Measurements from ENCODE around the gene C1orf53. TPM values are rescaled to one million over a fixed set of nuclear protein-coding genes. Genes with fewer than 3 reads are reported as not detected.
"Not testable (repeated sequence)": the region's sequence is repeated elsewhere in the genome, so short reads cannot be mapped to it uniquely, and the experiment has no call there.

C1orf53 gene
- total and polyA plus RNA-seq, 2 donors from 2014 or later, result 8.4 to 8.9 TPM

DNA sequence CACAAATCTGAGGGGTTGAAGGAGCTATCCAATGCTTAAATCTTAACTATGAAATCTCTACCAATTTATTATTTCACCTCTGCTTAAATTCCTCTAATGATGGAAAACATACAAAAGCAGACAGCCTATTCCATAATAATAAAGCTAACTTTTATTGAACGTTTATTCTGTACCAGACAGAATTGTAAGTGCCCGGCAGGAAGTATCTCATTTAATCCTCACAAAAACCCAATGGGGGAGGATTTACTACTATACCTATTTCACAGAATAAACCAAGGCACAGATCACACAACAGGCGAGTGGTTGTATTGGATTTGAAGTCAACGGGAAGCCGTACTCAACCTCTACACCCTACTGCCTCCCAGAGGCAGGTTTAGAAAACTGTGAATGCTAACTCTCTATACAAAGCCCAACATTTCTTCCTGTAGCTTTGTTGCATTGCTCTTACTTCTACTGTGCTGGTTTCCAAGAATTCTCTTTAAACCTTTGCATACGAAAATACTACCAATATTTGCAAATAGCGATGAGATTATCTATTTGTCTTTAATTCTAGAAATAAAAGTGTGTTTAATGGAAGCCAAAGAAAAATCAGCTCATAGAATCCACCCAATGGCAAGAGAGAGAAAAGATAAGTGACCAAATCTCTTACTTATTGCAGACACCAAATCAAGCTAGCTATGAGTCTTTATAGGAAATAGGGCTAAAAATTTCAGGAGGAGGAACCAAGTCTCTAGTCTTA, 33.5 kb upstream of the C1orf53 start:
- intact Hi-C loops (cut with DNase I), result no loop called here
- Histone ChIP-seq H3K36me3 (ENCODE audit: control insufficient read depth in 2 of 3, insufficient read depth in 3 of 3, low read length in 3 of 3) (no peaks in the 10 kb centered on the region), H3K27ac (ENCODE audit: low read depth in 2 of 2, low read length in 2 of 2) (no peak overlapping the region), H3K4me1 (ENCODE audit: control insufficient read depth in 2 of 3, insufficient read depth in 2 of 3, low read depth in 1 of 3, low read length in 3 of 3) (no peaks in the 10 kb centered on the region), H3K9ac (ENCODE audit: low read length in 3 of 3) (no peak overlapping the region), H3K4me3 (ENCODE audit: low read length in 3 of 3) (no peak overlapping the region), H3K9me3 (ENCODE audit: control insufficient read depth in 2 of 3, insufficient read depth in 1 of 3, low read length in 3 of 3) (no peaks in the 10 kb centered on the region), H3K27me3 (ENCODE audit: control insufficient read depth, insufficient read depth, low read length) (no peaks in the 10 kb centered on the region)
- peak; percentile 82 for FAIRE-seq
- TF ChIP-seq, protein P1, sequence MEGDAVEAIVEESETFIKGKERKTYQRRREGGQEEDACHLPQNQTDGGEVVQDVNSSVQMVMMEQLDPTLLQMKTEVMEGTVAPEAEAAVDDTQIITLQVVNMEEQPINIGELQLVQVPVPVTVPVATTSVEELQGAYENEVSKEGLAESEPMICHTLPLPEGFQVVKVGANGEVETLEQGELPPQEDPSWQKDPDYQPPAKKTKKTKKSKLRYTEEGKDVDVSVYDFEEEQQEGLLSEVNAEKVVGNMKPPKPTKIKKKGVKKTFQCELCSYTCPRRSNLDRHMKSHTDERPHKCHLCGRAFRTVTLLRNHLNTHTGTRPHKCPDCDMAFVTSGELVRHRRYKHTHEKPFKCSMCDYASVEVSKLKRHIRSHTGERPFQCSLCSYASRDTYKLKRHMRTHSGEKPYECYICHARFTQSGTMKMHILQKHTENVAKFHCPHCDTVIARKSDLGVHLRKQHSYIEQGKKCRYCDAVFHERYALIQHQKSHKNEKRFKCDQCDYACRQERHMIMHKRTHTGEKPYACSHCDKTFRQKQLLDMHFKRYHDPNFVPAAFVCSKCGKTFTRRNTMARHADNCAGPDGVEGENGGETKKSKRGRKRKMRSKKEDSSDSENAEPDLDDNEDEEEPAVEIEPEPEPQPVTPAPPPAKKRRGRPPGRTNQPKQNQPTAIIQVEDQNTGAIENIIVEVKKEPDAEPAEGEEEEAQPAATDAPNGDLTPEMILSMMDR (IDR thresholded peaks at IDR 0.05; ENCODE audit: borderline replicate concordance, extremely low read depth, insufficient read depth), result peak; percentile 60
- DNase-seq, result peak in 3 of 5 donors; percentile 13 to 63 (median 36)

DNA sequence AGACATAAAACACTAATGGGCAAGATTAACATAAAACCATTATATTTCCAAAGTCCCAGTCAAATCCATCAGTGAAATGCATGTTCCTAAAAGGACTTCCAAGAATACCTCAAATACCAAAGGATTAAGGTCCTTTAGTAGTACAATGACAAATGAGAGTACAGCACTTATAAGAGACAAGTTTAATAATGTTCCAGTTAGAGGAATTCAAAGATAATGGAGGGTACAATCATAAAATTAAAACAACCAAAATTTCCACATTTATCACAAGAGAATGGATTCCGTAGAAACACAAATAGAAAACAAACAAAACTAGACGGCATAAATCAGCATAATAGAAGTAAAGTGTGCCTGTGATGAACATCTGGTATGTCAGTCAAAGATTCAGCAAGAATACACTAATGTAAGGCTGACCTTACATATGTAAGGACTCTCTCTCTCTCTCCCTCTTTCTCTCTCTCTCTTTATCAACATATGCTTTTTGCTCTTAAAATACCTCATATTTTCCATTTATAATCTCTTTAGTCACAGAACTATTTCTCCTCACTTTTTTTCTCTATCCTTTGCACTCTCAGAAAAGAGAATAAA, 32.8 kb upstream of the C1orf53 start:
- Histone ChIP-seq H3K9ac (ENCODE audit: low read length in 3 of 3) (no peak overlapping the region), H3K4me3 (ENCODE audit: low read length in 3 of 3) (no peak overlapping the region), H3K27me3 (ENCODE audit: control insufficient read depth, insufficient read depth, low read length) (no peaks in the 10 kb centered on the region), H3K4me1 (ENCODE audit: control insufficient read depth in 2 of 3, insufficient read depth in 2 of 3, low read depth in 1 of 3, low read length in 3 of 3) (no peaks in the 10 kb centered on the region), H3K36me3 (ENCODE audit: control insufficient read depth in 2 of 3, insufficient read depth in 3 of 3, low read length in 3 of 3) (no peaks in the 10 kb centered on the region), H3K27ac (ENCODE audit: low read depth in 2 of 2, low read length in 2 of 2) (no peak overlapping the region), H3K9me3 (ENCODE audit: control insufficient read depth in 2 of 3, insufficient read depth in 1 of 3, low read length in 3 of 3) (no peaks in the 10 kb centered on the region)
- TF ChIP-seq, protein P1 (IDR thresholded peaks at IDR 0.05; ENCODE audit: borderline replicate concordance, extremely low read depth, insufficient read depth), result no peak
- no peak for FAIRE-seq
- intact Hi-C loops (cut with DNase I), result loop anchor here (5.0 kb wide), 1 partner anchor 252 kb away; no protein-coding TSS in a partner anchor
- no peak for DNase-seq

DNA sequence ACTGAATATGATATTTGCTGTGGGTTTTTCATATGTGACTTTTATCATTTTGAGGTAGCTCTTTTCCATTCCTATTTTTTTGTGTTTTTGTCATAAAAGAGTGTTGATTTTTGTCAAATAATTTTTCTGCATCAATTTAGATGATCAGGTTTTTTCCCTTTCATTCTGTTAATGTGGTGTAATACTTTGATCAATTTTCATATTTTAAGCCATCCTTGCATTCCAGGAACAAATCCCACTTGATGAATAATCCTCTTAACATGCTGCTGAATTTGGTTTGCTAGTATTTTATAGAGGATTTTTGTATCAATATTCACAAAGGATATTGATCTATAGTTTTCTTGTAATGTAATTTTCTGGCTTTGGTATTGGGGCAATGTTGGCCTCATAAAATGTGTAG, 25.5 kb upstream of the C1orf53 start:
- no peaks in the 10 kb centered on the region for H3K27me3 ChIP-seq (ENCODE audit: control insufficient read depth, insufficient read depth, low read length)
- H3K4me1 ChIP-seq (ENCODE audit: control insufficient read depth in 2 of 3, insufficient read depth in 2 of 3, low read depth in 1 of 3, low read length in 3 of 3), result no peaks in the 10 kb centered on the region
- H3K9ac ChIP-seq (ENCODE audit: low read length in 3 of 3), result no peak overlapping the region
- no peaks in the 10 kb centered on the region for H3K9me3 ChIP-seq (ENCODE audit: control insufficient read depth in 2 of 3, insufficient read depth in 1 of 3, low read length in 3 of 3)
- no peak overlapping the region for H3K27ac ChIP-seq (ENCODE audit: low read depth in 2 of 2, low read length in 2 of 2)
- DNase-seq (no peak), FAIRE-seq (no peak)
- TF ChIP-seq, protein P1 (IDR thresholded peaks at IDR 0.05; ENCODE audit: borderline replicate concordance, extremely low read depth, insufficient read depth), result no peak
- intact Hi-C loops (cut with DNase I), result no loop called here
- no peaks in the 10 kb centered on the region for H3K36me3 ChIP-seq (ENCODE audit: control insufficient read depth in 2 of 3, insufficient read depth in 3 of 3, low read length in 3 of 3)
- H3K4me3 ChIP-seq (ENCODE audit: low read length in 3 of 3), result no peak overlapping the region

DNA sequence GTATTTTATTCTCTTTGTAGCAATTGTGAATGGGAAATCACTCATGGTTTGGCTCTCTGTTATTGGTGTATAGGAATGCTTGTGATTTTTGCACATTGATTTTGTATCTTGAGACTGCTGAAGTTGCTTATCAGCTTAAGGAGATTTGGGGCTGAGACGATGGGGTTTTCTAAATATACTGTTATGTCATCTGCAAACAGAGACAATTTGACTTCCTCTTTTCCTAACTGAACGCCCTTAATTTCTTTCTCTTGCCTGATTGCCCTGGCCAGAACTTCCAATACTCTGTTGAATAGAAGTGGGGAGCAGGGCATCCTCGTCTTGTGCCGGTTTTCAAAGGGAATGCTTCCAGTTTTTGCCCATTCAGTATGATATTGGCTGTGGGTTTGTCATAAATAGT, 22.0 kb upstream of the C1orf53 start:
- H3K27me3 ChIP-seq (ENCODE audit: control insufficient read depth, insufficient read depth, low read length); H3K36me3 ChIP-seq (ENCODE audit: control insufficient read depth in 2 of 3, insufficient read depth in 3 of 3, low read length in 3 of 3); H3K4me1 ChIP-seq (ENCODE audit: control insufficient read depth in 2 of 3, insufficient read depth in 2 of 3, low read depth in 1 of 3, low read length in 3 of 3); intact Hi-C loops (cut with DNase I); FAIRE-seq; H3K9me3 ChIP-seq (ENCODE audit: control insufficient read depth in 2 of 3, insufficient read depth in 1 of 3, low read length in 3 of 3); H3K4me3 ChIP-seq (ENCODE audit: low read length in 3 of 3); H3K27ac ChIP-seq (ENCODE audit: low read depth in 2 of 2, low read length in 2 of 2); H3K9ac ChIP-seq (ENCODE audit: low read length in 3 of 3); DNase-seq: not testable (repeated sequence)

DNA sequence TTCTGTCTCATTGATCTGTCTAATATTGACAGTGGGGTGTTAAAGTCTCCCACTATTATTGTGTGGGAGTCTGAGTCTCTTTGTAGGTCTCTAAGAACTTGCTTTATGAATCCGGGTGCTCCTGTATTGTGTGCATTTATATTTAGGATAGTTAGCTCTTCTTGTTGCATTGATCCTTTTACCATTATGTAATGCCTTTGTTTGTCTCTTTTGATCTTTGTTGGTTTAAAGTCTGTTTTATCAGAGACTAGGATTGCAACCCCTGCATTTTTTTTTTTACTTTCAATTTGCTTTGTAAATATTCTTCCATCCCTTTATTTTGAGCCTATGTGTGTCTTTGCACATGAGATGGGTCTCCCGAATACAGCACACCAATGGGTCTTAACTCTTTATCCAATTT, 20.2 kb upstream of the C1orf53 start:
- H3K9ac ChIP-seq (ENCODE audit: low read length in 3 of 3); FAIRE-seq; H3K27ac ChIP-seq (ENCODE audit: low read depth in 2 of 2, low read length in 2 of 2); H3K36me3 ChIP-seq (ENCODE audit: control insufficient read depth in 2 of 3, insufficient read depth in 3 of 3, low read length in 3 of 3); H3K9me3 ChIP-seq (ENCODE audit: control insufficient read depth in 2 of 3, insufficient read depth in 1 of 3, low read length in 3 of 3); H3K4me1 ChIP-seq (ENCODE audit: control insufficient read depth in 2 of 3, insufficient read depth in 2 of 3, low read depth in 1 of 3, low read length in 3 of 3); intact Hi-C loops (cut with DNase I); H3K4me3 ChIP-seq (ENCODE audit: low read length in 3 of 3); DNase-seq; H3K27me3 ChIP-seq (ENCODE audit: control insufficient read depth, insufficient read depth, low read length): not testable (repeated sequence)

Measured in kidney (tissue), 14 donors.